GM18951 (cell line): Measurements from ENCODE around the gene DCTN3.

Experiments used
- POLR2A ChIP-seq: IDR thresholded peaks from 4 replicates; pipeline ENCODE4 v1.6.1; 2011; ENCODE audit warnings: mild to moderate bottlenecking; ENCODE audit not compliant: insufficient read length, insufficient read depth; ENCODE audit errors: extremely low read depth
- in situ Hi-C: fragments of 300-500 bp; cut with MboI; formaldehyde crosslinking; loops from one replicate; pipeline ENCODE4 v1.12.0; 2022; ENCODE audit warnings: low sequenced_read_pairs, mixed read lengths, inconsistent platforms; ENCODE audit not compliant: unreplicated experiment

DCTN3 gene

DNA sequence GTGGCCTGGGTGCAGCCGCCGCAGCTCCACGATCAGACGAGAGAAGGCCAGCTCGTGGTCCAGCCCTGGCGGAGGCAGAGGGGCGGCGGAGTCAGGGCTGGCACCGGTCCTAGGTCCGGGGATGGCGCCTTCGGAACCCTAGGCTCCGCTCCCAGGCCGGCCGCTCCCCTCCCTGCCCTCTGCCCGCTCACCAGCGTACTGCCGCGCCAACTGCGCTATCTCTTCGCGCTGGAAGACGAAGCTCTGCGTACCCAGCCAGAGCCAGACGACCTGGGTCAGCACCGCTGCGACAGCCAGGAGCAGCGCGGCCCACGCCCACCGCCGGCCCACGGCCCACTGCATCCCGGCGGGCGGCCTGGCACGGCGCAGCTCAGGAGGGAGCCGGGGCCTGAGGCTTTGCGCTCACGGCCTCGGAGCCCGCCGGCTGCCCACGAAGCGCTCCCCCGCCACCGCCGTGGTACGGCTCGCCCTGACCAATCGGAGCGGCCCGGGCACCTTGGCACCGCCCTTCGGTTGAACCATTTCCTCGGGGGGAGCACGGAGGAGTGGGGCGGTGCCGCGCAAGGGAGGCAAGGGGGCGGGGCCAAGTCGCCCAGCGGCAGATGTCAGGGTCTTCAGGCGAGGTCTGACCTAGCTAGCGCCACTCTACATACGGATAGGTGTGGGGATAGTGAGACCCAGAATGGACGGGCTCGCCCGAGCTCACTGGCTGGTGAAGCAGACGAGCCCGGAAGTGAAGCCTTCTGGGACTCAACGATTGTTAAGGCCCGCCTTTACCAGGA, 17.3 kb upstream of the DCTN3 start, which contains the start of gene SIGMAR1:
Gene SIGMAR1 (minus strand): TSS at position 432 of the 782 bp plus-strand sequence. CDS start 90 bp downstream, at position 342.
- peak; percentile 89 for TF ChIP-seq POLR2A
- in situ Hi-C loops: no loop called here

DNA sequence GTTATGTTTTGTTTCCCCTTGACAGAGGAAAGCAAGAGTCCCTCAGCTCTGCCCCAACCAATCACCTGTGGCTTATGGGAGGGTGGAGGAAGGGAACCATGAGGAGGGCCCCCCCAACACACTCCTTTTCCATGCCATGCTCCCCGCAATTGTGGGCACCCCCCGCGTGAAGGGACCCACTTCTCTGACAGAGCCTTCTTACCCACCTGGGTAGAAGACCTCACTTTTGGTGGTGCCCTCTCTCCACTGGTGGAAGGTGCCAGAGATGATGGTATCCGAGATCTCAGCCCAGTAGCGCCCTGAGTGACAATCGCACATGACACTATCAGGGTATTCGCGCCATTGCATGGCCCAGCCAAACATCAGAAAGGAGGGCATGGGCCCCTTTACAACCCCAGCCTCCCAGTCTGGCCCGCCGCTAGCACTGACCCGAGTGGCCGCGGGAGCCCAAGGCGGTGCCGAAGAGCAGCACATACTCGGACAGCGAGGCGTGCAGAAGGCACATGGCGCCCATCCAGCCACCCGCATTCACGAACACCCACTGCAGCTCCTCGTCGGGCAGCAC, 16.6 kb upstream of the DCTN3 start:
- in situ Hi-C loops: no loop called here

DNA sequence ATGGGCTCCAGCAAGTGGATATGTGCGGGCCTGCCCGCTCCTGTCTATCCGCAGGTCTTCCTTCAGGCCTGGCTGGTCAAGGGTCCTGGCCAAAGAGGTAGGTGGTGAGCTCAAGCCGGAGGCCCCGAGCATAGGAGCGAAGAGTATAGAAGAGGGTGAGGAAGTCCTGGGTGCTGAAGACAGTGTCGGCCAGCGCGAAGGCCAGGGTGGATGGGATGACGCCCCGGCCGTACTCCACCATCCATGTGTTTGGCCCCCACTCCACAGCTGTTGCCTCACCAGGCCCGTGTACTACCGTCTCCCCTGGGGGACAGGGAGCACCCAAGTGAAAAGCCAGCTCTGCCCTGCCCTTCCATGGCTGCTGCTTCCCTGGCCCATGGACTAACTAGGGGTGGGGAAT, 15.3 kb upstream of the DCTN3 start:
- TF ChIP-seq POLR2A: no peak
- in situ Hi-C loops: no loop called here

More for the DNA sequence above, 16.6 kb upstream of the DCTN3 start:
- no peak for TF ChIP-seq POLR2A

DNA sequence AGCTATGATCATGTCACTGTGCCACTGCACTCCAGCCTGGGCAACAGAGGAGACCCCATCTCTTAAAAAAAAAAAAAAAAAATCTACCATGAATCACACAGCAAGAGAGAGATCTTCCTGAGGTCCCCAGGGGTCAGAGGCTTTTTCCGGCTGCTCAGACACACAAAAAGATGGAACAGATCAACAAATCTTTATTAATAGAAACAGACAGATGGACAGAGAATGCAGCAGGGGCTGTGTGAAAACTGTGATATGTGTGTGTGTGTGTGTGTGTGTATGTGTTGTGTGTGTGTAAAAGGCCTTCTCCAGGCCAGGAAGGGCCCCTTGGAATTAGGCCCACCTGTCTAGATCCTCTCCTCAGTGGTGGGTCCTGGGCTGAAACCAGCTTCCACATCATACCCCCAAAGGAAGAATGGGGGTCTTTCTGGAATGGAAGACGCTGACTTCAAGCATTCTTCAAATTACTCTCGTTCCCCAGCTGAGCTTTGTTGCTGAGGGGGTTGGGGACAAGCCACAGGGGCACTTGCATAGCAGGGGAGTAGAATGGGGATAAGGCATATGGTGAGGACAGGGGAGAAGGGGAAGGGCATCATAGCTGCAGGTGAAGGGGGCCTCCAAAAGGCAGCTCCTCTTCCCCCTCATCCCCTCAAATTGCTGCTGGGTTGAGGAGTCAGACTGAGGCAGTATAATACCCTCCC, 14.4 kb upstream of the DCTN3 start:
- TF ChIP-seq POLR2A: no peak
- in situ Hi-C loops: no loop called here

DNA sequence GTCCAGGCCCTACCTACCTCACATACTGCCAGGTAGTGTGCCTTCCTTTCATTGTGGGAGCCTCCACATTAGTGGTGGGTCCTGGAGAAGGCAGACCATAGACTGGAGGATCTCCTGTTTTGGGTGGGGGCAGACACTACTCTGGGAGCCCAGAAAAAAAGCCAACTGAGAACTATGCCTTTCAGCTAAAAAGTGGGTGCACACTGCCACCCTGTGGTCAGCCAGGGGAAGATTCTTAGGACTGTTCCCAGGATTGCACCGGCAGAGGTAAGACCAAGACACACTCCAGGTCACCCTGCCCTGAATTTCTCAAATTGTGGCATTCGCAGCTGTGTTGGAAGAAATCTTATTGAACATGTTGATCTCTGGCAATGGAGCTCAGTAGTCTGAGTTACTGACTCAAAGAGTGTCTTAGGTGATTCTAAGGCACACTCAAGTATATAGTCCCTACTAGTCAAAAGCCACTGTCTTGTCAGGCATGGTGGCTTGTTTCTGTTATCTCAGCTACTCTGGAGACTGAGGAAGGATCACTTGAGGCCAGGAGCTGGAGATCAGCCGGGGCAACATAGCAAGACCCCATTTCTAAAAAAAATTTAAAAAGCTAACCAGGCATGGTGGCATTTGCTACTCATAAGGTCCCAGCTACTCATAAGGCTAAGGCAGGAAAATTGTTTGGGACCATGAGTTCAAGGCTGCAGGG, 13.7 kb upstream of the DCTN3 start:
- in situ Hi-C loops: no loop called here
- no peak for TF ChIP-seq POLR2A

DNA sequence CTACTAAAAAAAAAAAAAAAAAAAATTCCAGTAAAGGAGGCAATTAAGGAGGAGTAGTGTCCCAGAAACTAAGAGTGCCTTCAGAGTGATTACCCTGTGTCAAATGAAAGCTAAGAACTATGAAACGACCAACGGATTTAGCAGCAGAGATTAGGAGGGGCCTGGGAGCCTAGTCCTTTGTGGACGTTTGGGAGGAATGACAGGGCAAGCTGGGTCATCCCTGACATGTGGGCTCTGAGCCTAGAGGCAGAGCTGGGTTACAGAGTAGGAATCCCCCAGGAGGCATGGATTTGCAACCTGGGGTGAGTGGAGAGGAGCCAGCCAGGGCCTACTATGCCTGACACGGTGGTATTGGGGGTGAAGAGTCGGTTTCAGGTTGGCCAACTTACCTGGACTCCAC, 12.9 kb upstream of the DCTN3 start:
- in situ Hi-C loops: no loop called here
- TF ChIP-seq POLR2A: no peak

DNA sequence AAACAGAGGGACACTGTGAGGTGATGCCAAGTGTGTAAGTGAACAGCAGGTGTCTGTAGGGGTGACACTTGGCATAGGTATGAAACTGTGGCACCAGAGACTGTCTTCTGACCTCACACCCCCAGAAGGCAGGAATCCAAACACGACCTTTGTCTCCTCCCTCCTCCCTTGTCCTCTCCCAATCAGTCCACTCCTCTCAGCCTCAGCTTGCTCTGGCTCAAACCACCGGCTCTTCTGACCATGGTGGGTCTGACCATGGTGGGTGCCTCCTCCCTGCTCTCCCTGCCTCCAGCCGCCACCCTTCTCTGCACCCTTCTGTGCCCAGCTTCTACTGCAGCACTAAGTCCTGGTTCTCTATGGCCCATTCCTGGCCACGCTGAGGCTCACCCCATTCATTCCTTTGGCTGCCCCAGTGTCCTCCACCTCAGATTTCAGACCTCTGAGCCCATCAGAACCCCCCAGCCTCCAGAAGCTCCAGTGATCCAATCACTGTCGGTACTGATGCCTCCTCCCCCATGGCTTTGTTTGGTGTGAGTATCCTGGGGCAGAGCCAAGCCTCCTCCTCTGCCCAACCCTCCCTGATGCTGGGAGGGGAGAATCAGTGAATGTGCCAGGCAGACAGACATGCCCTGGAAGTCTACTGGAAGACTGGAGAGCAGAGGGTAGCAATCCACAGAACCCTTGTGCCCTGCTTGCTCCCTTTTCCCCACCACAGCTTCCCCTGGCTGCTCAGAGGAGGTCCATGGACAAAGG, 10.3 kb upstream of the DCTN3 start:
- in situ Hi-C loops: no loop called here
- TF ChIP-seq POLR2A: no peak

DNA sequence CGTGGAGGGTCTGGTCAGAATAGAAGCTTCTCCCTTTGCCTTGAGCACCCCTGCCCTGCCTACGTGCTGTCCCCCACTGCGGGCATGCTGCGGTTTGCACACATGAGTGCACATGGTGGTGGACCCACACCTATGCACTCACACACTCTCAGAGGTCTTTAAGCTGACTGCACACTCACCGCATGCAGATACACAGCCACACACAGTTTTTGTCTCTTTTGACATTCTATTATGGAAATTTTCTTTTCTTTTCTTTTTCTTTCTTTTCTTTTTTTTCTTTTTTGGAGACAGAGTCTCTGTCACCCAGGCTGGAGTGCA, 9.2 kb upstream of the DCTN3 start:
- no peak for TF ChIP-seq POLR2A
- in situ Hi-C loops: no loop called here

DNA sequence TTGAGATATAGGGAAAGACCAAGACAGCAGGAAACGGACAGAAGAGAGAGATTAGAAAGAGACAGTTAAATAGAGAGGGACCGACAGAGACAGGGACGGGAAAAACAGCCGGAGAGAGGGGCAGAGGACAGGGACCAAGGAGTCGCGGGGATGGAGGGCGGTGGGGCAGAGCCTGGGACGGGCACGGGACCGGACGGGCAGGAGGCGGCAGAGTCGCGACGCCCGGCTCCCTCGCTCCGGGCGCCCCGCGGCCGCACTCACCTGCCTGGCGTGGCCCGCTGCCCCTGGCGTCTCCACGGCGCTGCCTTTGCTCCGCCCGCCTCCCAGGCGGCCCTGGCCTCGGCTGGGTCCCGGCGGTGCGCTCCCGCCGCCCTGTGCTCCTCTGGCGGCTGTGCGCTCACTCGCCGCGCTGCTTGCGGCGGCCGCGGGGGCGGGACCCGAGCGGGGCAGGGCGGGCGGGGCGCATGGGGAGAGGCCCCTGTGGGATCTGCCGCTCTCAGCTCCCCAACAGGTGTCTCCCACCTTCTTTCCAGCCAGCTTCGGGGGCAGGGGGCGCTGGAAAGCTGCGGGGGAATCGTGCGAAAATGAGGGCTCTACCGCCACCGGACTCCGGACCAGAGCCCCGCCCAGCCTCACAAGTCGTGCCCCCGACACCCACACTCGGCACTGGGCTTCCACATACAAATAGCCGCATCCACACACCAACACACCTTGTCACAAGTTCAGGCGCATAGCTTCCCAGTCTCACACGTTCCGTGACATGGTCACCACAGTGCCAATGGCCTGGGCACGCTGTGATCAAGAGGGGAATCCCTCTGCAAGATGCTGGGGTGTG, 8.6 kb upstream of the DCTN3 start, which contains the start of gene ARID3C:
Gene ARID3C (minus strand): TSS at position 411 of the 835 bp plus-strand sequence. CDS start 1,052 bp downstream, outside the sequence.
- in situ Hi-C loops: no loop called here
- no peak for TF ChIP-seq POLR2A

DNA sequence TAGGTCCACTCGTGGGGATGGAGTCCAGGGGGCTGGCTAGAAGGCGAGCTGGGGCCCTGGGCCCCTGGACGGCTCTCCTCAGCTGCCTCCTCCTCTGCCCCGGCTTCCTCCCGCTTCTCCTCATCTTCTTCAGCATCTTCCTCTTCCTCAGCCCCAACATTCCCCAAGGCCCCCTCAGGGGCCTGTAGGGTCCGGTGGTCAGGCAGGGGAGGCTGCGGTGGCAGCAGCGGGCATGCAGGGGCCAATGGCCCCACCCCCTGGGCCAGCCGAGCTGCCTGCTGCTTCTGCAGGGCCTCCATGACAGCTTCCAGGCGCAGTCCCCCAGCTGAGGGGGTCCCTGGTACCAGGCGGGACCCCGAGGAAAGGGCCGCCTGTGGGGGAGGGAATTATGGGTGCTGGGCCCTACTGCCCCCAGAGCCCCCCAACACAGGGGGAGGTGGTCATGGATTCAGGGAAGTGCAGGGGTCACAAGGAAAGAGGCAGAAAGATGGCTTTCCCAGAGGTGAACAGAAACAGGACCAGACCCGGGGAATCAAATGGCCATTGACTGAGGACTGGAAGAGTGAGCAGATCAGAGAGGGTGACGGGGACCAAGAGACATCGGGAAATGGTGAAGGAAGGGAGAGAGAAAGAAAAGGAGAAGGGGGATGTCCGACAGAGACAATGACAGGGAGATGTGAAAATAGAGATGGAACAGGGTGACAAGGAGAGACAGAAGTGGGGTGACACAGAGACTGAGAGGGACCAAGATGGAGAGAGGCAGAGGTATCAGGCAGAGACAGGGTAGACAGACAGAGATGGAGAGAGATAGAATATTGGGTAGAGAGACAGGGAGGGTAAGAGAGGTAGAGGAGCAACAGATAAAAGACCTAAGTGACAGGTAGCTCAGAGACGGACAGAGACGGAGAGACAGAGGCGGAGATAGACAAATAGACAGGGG, 7.7 kb upstream of the DCTN3 start:
- no peak for TF ChIP-seq POLR2A
- in situ Hi-C loops: no loop called here

DNA sequence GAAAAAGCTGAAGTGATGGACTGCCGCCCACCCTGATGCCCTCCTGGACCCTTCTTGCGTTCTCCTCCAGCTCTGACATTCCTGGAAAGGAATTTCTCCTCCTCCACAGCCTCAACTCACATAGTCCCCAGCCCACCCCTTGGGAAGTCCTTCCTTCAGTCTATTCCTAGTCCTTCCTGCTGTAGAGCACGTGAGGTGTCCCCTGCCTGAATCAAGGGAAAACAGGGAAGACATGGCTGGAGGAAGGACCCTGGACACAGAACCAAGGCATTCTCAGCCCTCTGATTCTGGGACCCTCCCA, 4.8 kb upstream of the DCTN3 start:
- in situ Hi-C loops: no loop called here
- no peak for TF ChIP-seq POLR2A

DNA sequence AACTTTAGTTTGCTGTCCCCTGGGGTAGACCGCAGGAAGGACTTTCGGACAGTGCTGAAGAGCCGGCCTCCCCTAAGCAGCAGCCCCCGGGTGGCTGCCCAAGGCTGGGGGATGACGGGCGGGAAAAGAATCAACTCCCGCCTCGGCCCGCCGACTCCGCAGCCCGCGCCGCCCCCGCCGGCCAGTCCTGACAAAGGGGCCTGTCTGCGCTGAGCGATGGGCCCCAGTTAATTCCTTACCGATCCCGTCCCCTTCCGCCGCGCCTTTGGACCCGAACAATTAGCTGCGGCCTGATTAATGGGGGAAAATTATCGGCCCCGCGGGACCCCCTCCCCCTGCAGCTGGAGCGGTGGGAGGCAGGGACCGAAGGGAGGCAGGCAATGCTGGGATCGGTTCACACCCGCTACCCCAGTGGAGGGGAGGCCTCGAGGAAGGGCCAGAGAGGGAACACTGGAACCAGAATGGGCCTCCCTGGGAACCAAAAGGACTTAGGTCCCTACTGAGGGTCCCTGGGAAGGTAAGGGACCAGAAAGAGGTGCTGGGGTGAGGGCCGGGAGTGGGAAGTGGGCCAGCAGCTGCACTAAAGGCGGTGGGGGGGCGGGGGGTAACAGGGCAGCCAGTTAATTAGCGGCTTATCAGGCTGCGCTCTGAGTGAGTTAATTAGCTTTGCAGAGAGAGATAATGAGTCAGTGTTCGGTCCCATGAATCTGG, 4.3 kb upstream of the DCTN3 start:
- in situ Hi-C loops: no loop called here
- TF ChIP-seq POLR2A: no peak
